RCC 7860 (cell line): ENCODE results near the gene SLC6A7.

ENCODE experiments used
- DNase-seq: peaks from one replicate; pipeline ENCODE4 v3.0.0-alpha.2; 2015; ENCODE audit warnings: low spot score
- FAIRE-seq: peaks from 2 replicates; lab custom pipeline; 2012; peaks lifted over from hg19 to GRCh38; lab: Jason Lieb, UNC

The SLC6A7 gene

GRCh38 chr5:150172556-150172955, 17.3 kb upstream of the SLC6A7 start:
- no peak for FAIRE-seq
- no peak for DNase-seq

- no peak for FAIRE-seq
- DNase-seq, result no peak
Measured at GRCh38 chr5:150173161-150173560, 16.7 kb upstream of the SLC6A7 start.

GRCh38 chr5:150174285-150174684, 15.6 kb upstream of the SLC6A7 start:
- DNase-seq (no peak), FAIRE-seq (no peak)

GRCh38 chr5:150175076-150175475, 14.8 kb upstream of the SLC6A7 start:
- DNase-seq (no peak), FAIRE-seq (no peak)

GRCh38 chr5:150175536-150175935, 14.3 kb upstream of the SLC6A7 start:
- DNase-seq (peak; percentile 32), FAIRE-seq (no peak)

GRCh38 chr5:150176745-150177477, 13.0 kb upstream of the SLC6A7 start:
- no peak for DNase-seq
- FAIRE-seq, result no peak

GRCh38 chr5:150177721-150178120, 12.1 kb upstream of the SLC6A7 start:
- FAIRE-seq, result no peak

GRCh38 chr5:150178262-150178661, 11.6 kb upstream of the SLC6A7 start:
- FAIRE-seq (no peak), DNase-seq (no peak)

More at GRCh38 chr5:150177721-150178120, 12.1 kb upstream of the SLC6A7 start:
- DNase-seq, result no peak

- FAIRE-seq (no peak), DNase-seq (no peak)
Measured at GRCh38 chr5:150179019-150179620, 10.7 kb upstream of the SLC6A7 start.

- DNase-seq, result no peak
- no peak for FAIRE-seq
Measured at GRCh38 chr5:150180241-150181026, 9.4 kb upstream of the SLC6A7 start.

- DNase-seq (no peak), FAIRE-seq (no peak)
Measured at GRCh38 chr5:150181027-150181426, 8.8 kb upstream of the SLC6A7 start.

GRCh38 chr5:150181766-150182545, 7.9 kb upstream of the SLC6A7 start:
- FAIRE-seq (no peak), DNase-seq (no peak)

GRCh38 chr5:150182774-150183173, 7.1 kb upstream of the SLC6A7 start:
- FAIRE-seq (no peak), DNase-seq (no peak)

- FAIRE-seq, result no peak
- no peak for DNase-seq
Measured at GRCh38 chr5:150183436-150183835, 6.4 kb upstream of the SLC6A7 start.

GRCh38 chr5:150184006-150184405, 5.9 kb upstream of the SLC6A7 start:
- no peak for DNase-seq
- no peak for FAIRE-seq

GRCh38 chr5:150184990-150185912, 4.6 kb upstream of the SLC6A7 start:
- no peak for DNase-seq
- FAIRE-seq, result no peak

- DNase-seq (no peak), FAIRE-seq (no peak)
Measured at GRCh38 chr5:150186137-150186536, 3.7 kb upstream of the SLC6A7 start.

- DNase-seq (no peak), FAIRE-seq (no peak)
Measured at GRCh38 chr5:150186897-150187296, 3.0 kb upstream of the SLC6A7 start.

- no peak for FAIRE-seq
- no peak for DNase-seq
Measured at GRCh38 chr5:150188146-150188842, 1.6 kb upstream of the SLC6A7 start.
